GM18873 (cell line): ENCODE results near the gene CAB39.

ENCODE experiments used
- ATAC-seq: cut with Tn5 transposase; IDR thresholded peaks from one replicate; pipeline ENCODE4 v1.9.1; 2021; ENCODE audit warnings: mild to moderate bottlenecking, moderate library complexity, moderate number of reproducible peaks; ENCODE audit not compliant: unreplicated experiment, low FRiP score

Gene CAB39

DNA sequence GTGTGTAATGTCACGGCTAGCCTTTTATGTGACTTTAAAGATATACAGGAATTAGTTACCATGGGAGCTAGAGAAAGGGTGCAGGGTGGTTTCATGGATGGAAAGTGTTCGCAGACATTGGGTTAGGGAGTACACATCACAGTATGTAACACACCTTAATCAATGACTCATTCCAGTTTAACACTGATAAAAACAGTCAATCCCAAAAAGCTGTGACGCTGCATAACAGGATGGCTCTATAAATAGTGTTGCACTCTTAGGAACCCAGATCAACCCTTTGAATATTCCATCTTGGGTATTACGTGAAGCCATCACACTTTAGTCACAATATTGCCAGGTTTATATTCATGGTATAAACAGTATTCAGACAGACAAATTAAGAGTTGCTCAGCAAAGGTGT, 33.6 kb downstream of the CAB39 start:
- no peak for ATAC-seq

DNA sequence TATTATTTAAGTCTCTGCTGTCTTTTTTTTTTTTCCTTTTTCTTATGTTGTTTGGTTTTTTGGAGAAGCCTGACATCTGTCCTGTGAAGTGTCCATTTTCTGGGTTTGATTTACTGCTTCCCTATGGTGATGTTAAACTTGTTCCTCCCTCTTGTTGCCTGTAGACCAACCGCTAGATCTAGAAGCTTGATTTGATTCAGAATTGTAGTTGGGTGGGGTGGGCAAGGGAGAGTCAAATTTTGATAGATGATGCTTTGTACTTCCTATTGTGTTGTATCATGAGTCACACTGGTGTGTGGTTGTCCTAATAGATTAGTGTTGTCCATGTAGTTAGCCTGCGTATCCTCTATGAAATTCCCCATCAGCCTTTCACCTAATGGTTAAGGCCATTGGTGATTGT, 35.4 kb downstream of the CAB39 start:
- no peak for ATAC-seq

DNA sequence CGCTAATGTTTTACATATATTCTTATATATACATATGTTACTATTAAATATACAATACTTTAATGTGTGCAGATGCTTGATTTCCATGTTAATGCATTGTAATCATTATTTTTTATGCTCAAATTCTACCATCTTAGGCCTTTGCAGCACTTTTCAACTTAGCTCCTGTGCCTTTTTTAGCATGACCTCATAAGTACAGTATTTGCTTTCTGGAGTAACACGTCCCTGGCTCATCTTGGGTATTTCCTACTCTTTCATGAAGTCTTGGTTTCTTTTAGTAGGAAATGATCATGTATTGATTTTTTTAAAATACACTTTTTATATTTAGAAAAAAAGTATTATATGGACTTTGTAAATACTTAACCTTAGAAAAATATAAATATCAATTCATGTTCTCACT, 36.5 kb downstream of the CAB39 start:
- ATAC-seq = no peak

DNA sequence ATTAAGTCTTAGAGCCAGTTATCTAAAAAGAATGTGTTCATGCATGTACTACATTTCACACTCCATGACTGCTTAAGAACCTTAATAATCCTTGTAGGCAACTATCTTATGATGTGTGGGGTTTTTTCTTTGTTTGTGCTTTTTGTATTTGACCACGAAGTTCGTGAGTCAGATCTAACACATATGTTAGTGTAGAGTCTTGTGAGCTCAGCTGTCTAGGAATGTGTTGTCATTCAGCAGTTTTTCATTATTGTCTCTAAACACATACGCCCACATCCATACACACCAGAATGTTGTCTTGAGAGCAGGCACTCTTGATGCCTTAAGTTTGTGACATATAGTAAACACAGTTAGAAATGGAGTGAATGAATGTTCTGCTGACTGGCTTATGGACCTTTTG, 38.4 kb downstream of the CAB39 start:
- ATAC-seq = no peak

DNA sequence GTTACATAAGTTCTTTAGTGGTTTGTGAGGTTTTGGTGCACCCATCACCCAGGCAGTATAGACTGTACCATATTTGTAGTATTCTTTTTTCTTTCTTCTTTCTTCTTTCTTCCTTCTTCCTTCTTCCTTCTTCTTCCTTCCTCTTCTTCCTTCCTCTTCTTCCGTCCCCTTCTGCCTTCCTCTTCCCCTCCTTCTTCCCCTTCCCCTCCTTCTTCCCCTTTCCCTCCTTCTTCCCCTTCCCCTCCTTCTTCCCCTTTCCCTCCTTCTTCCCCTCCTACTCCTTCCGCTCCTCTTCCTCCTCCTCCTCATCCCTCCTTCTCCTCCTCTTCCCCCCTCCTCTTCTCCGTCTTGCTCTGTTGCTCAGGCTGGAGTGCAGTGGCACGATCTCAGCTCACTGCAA, 41.6 kb downstream of the CAB39 start:
- ATAC-seq = no peak

DNA sequence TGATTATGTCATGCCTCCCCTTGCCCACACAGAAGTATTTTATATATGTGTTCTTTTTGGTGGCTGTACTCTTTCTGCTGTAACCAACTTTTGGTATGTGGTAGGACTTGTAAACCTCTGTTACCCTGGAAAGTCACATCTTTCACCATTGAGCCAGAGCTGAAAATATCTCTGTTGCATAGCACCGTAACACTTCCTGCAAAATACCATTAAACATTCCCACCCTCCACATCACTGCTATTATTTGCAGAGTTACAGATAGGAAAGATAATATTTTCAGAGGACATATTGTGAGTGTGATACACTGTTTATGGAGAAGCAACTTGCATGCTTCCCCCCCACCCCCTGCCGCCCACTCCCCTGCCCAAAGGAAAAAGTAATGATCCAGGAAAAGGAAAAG, 44.8 kb downstream of the CAB39 start:
- no peak for ATAC-seq

DNA sequence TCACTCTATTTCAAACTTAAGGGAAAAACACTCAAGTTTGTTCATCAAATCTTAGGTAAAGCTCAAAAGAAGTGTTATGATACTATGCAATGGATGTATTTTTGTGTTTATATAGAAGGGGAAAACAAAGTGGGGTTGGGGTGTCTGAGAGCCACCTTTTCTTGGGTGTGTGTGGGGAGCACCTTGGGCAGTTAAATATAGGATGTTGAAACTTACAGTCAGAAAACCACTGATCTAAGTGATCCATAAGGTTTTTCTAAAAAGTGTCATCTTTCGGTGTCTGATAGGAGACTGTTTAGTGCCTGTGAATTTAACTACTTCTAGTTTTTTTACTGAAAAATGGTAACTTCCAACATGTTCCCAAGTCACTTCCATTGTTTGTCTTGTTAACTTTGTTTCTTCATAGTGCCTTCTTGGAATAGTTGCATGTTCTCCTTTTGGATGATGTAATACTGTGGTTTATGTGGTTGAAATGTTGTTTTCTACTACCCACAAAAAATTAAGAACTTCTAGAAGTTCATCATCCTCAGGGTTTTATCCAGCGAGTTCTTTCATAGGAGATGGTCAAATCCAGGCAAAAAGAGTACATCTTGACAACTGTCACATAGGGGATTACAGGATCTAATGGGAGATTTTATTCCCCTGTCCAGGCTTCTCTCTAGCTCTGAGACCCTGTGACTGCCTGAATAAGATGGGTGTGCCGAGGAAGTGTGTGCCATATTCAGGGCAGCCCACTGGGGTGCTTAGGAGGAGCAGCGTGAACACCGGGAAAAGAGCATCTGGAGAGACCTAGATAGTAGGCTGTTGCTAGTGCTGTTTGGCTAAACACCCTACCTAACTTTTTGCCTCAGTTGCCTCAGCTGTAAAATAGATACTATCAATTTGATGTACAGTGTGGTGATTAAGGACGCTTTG, 46.2 kb downstream of the CAB39 start:
- no peak for ATAC-seq

DNA sequence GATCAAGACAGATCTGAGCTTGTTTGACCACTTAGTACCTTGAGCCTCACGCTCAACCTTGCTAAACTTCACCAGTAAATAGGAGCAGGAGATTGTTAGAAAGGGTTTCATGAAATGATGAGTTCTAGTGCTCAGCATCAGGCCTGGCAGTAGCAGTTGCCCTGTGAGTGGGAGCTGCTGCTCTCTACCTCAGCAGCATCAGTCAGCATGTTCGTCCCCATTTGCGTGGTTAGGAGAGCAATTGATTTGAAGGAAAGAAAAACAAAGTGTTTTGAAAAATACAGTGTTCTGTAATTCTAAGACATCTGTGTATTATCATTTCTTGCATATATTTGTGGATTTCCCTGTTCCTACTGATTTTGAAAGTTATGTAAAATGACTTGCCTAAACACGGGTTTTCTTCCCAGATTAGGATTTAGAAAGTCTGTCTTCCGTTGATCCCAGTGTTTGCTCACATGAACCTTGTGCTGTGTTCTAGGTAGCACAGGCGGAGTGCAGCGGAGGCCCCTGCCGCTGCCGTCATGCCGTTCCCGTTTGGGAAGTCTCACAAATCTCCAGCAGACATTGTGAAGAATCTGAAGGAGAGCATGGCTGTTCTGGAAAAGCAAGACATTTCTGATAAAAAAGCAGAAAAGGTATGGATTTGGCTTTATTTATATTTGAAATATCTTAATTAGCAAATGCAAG, 47.0 kb downstream of the CAB39 start:
- ATAC-seq = no peak

DNA sequence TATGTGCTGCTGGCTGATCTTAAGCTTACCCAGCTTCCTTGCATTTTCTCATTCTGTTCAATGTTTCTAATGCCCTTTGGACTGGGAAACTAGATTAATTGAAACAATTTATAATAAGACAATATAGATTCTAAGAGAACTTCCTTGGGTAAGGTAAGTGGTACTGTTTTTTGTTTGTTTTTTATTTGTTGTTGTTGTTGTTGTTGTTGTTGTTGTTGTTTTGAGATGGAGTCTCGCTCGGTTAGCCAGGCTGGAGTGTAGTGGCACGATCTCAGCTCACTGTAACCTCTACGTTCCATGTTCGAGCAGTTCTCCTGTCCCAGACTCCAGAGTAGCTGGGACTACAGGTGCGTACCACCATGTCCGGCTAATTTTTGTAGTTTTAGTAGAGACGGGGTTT, 49.1 kb downstream of the CAB39 start:
- no peak for ATAC-seq

DNA sequence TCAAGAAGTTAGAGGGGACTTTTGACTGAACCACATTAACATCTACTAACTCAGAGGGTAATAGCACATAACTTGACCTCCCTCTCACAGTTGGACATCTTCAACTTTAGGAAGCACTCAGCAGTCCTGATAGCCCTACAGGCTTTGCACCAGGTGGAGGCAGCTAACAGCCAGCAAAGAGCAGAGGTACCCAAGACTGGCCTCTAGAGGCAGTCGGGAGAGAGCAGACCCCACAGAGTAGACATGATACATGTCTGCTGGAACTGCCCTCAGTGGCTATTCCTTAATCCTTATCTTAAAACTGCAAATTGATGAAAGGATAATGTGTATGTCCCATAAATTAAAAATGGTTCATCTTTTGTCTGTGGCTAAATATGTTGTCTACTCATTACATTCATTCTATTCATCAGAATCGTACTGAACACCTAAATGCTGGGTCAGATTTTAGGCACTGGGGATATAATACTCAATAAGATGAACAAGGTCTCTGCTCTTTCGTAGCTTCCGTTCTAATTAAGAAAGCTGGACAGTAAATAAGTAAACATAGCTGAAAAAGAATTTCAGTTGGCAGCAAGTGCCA, 49.8 kb downstream of the CAB39 start:
- peak; percentile 77 for ATAC-seq

DNA sequence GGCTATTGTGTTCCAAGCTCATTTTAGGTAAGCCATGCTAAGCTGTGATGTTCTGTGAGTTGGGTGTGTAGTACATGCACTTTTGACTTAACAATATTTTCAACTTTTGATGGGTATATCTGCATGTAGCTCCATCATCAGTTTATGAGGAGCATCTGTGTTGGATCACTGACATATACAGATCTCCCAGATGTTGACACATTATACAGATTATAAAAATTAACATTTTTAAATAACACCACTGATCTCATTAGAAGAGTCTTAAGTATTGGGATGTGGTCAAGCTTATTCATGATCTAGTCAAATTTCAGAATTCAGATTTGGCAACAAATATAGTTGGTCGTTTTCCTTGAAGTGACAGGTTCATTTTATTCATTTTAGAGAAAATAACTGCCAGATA, 51.7 kb downstream of the CAB39 start:
- no peak for ATAC-seq

DNA sequence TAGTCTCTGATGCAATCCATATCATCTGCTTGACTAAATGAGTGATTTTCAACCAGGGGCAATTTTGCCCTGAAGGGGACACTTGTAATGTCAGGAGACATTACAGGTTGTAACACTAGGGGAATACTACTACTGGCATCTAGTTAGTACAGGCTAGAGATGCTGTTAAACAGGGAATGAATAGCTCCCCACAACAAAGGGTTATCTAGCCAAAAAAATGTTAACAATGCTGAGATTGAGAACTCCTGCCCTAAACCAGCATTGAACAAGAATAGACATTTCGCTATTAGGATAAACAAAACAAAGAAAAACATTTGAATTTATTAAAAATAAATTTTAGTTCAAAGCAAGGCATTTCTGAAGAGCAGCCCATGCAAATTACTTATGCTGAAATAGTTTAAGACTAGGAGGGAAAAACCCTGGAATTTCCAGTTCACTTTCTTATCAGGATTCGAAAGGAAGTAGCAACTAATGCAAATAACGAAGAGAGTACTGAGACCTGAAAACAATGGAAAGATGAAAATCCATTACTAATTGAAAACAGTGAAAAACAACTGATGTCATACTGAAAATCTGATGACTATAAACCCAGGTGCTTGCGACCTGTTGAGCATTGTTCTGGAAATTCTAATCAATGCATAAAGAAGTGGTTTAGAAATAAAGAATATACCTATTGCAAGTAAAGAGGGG, 53.1 kb downstream of the CAB39 start:
- ATAC-seq = no peak

DNA sequence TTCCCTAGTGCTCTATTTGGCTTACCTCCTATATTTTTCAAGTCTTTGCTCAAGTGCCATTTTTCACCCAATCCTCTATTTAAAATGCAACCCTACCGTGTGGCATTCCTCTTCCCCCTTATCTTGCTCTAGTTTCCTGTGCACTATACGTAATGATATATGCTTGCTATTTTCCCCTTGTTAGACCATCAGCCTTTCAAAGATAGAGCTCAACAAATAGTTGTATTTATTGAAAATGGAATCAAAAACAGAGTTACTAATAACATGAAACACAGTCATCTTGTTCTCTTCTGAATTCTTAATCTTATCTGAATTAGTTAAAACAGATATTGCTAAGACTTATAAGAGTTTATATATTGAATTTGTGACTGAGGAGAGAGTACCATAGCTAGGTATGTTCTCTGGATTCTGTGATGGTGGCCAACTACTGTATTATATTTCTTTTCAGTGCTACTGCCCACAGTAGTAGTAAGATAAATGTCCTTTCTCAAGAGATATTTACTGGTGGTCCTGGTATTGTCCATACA, 55.3 kb downstream of the CAB39 start:
- ATAC-seq = no peak

DNA sequence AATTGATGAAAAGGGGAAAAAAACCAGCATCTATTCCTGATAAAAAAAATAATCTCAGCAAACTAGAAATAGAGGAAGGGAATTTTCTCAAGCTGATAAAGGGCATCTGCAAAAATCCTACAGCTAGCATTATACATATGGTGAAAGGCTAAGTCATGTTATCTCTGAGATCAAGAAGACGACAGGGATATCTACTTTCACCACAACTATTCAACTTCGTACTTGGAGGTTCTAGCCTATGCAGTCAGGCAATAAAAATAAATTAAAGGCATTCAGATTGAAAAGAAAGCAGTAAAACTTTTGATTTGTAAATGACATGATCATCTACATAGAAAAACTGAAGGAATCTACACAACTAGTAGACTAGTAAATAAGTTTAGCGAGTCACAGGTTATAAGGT, 58.2 kb downstream of the CAB39 start:
- ATAC-seq = no peak

DNA sequence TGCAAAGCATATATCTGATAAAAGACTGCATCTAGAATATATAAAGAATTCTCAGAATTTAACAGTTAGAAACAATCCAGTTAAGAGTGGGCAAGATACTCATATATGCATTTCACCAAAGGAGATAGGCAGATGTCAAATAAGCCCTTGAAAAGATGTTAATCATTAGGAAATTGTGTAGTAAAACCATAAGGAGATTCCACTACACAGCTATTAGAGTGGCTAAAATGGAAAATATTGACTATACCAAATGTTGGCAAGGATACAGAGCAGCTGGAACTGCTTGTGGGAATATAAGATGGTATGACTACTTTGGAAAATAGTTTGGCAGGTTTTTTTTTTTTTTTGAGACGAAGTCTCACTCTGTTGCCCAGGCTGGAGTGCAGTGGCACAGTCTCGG, 59.5 kb downstream of the CAB39 start:
- no peak for ATAC-seq

DNA sequence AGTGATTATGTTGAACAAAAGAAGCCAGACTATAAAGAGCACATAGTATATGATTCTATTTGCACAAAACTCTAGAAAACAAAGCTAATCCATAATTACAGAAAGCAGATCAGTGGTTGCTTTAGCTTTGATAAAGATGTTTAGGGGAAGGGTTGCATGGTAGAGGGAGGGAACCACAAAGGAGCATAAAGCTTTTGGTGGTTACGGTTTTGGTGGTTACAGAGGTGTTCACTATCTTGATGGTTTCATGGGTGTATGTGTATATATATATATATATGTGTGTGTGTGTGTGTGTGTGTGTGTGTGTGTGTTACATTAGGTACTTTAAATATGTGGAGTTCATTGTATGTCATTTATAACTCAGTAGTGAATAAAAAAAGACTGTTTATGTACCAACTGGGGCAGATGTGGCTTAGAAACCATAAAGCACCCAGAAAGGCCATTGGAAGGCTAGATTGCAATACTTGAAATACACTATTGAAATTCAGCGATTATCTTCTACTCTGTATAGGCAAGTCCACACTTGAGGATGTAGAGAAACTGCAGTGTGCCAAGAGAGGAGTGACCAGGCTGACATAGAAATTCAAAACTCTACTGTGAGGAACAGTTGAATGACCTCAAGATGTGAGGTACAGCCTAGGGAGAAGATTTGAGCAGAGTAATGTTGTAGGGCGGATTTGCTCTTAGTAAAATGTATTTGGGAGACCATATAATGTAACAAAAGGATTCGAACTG, 60.6 kb downstream of the CAB39 start:
- no peak for ATAC-seq

DNA sequence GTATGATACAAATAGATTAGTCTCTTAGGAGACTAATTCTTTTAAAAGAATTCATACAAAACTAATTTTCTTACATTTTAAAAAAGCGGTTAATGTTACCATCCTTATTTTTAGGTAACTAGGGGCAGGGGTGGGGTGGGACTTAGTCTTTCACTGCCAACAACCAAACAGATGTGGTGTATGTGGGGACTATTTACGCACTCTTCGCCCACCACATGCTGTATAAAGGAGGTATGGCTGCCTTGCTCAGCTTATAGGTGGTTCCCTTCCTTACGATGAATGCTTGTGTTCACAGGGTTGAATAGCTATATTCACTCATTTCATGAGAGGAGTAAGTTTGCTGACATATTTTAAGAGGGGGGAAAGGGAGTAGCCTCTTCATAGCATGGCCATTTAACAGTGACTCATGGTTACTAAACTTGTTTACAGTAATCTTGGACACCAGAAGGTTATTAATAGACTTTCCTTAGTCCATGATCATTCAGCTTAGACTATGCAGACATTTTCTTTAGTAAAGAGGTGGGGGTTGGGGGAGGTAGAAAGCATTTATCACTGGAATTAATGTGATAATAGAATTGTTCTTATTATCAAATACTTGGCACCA, 61.8 kb downstream of the CAB39 start:
- no peak for ATAC-seq

DNA sequence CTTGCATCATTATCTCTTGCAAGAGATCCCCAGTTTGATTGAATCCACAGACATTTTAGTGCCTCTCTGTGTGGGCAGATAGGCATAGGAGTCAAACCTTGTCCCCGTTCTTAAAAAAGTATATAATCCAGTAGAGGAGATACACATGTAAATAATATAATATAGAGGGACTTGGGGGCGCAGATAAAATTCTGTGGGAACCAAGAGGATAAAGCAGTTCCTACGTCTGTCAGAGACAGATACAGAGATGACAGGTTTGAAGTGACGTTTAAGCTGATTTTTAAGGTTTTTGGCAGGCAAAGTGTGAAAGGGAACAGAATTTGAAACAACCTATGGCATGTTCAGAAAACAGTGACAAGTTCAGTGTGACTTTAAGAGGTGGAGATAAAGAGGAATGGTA, 63.1 kb downstream of the CAB39 start:
- no peak for ATAC-seq

DNA sequence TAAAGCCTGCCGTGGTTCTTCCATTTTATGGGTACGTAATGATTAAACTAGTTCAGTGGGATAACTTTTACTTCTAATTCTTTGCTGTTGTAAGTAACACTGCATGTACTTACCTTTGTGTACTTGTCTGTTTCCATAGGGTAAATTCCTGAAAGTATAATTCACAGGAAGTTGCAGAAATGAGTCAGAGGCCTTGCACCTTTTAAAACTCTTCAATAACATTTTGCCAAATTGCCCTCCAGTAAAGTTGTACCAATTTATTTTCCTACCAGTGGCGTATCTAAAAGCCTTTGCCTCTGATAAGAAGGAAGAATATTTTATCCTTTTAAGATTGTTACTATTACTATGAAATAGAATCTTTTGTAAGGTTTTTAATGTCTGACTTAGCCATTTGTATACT, 65.1 kb downstream of the CAB39 start:
- no peak for ATAC-seq
